Skeletal muscle tissue (tissue), 4 donors: ENCODE data around the gene DGKQ. TPM values are rescaled to one million over a fixed set of nuclear protein-coding genes. Genes with fewer than 3 reads are reported as not detected.
A peak's percentile ranks its signal among the peaks of the same experiment; 100 is the strongest.

Experiments
- H3K27ac ChIP-seq: one replicate; pipeline ENCODE4 v1.7.0; 2013; ENCODE audit warnings: mild to moderate bottlenecking, low read depth, low read length, inconsistent platforms
- H3K27me3 ChIP-seq, 3 donors: one replicate each; pipeline ENCODE4 v1.7.0; 2013; ENCODE audit warnings: low read length in 3 of 3; ENCODE audit not compliant: control insufficient read depth in 3 of 3, insufficient read depth in 3 of 3
- H3K36me3 ChIP-seq, 3 donors: one replicate each; pipeline ENCODE4 v1.7.0; 2013; ENCODE audit warnings: low read length in 3 of 3; ENCODE audit not compliant: control insufficient read depth in 3 of 3, insufficient read depth in 3 of 3
- H3K4me1 ChIP-seq, 3 donors: one replicate each; pipeline ENCODE4 v1.7.0; 2013; ENCODE audit warnings: low read length in 3 of 3, mild to moderate bottlenecking in 3 of 3; ENCODE audit not compliant: control insufficient read depth in 3 of 3, insufficient read depth in 3 of 3
- H3K4me3 ChIP-seq, 3 donors: one replicate each; pipeline ENCODE4 v1.7.0; 2013; ENCODE audit warnings: low read length in 3 of 3
- H3K9ac ChIP-seq, 3 donors: one replicate each; pipeline ENCODE4 v1.7.0; 2013; ENCODE audit warnings: low read length in 3 of 3, mild to moderate bottlenecking in 3 of 3, moderate library complexity in 2 of 3, low read depth in 1 of 3
- H3K9me3 ChIP-seq, 3 donors: one replicate each; pipeline ENCODE4 v1.7.0; 2013; ENCODE audit warnings: low read length in 3 of 3; ENCODE audit not compliant: control insufficient read depth in 3 of 3
- total RNA-seq: library from RNA; depleted of rRNA; stranded (reverse); fragments of >200 nt; gene quantifications from one replicate; pipeline ENCODE4 v1.2.3, GENCODE V29; 2014
- donor health status: Osteomylitis.

Gene DGKQ, protein sequence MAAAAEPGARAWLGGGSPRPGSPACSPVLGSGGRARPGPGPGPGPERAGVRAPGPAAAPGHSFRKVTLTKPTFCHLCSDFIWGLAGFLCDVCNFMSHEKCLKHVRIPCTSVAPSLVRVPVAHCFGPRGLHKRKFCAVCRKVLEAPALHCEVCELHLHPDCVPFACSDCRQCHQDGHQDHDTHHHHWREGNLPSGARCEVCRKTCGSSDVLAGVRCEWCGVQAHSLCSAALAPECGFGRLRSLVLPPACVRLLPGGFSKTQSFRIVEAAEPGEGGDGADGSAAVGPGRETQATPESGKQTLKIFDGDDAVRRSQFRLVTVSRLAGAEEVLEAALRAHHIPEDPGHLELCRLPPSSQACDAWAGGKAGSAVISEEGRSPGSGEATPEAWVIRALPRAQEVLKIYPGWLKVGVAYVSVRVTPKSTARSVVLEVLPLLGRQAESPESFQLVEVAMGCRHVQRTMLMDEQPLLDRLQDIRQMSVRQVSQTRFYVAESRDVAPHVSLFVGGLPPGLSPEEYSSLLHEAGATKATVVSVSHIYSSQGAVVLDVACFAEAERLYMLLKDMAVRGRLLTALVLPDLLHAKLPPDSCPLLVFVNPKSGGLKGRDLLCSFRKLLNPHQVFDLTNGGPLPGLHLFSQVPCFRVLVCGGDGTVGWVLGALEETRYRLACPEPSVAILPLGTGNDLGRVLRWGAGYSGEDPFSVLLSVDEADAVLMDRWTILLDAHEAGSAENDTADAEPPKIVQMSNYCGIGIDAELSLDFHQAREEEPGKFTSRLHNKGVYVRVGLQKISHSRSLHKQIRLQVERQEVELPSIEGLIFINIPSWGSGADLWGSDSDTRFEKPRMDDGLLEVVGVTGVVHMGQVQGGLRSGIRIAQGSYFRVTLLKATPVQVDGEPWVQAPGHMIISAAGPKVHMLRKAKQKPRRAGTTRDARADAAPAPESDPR
- 2.1 TPM for total RNA-seq

DNA sequence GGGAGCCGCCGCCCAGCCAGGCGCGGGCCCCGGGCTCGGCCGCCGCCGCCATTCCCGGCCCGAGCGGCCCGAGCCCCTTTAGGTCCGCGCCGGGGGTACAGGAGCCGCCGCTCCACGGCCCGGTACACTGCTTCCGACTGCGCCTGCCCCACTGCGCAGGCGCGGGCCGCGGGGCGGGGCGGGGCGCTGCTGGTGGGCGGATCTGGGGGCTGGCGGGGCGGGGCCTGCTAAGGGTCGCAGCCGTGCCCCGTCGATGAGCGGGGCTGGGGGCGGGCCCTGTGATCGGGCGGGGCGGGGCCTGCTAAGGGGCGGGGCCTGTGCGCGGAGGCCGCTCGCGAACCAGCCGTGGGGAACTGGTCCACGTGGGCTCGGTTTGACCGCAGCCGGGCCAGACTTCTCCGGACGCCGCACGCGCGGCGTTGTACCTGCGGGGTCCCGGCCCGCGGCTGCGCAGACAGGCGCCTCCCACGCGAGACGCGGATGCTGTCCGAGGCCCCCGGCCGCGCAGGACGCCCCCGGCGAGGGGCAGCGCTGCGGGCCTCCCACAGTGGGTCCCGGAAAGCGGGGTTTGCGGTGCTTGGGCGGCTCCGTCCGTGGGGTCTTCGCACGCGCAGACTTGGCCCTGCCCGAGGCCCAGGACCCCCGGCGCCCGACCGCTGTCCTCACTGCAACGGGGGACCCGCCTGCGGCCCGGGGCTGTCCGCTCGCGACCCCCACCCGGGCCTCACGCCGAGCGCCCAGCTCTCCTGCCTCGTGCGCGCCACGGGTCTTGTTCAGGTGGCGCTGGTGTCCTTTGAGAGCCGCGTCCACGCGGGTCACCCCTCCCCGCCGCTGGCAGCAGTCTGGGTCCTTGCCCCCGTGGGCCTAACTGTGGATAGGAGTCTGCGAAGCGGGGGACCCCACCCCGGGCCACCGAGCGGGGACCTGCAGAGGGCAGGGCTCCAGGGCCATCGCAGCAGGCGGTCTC, at the start of gene DGKQ:
TSS of gene DGKQ (minus strand) at position 139 of the 967 bp plus-strand sequence. CDS start at position 52, 87 bp downstream.
- Histone ChIP-seq H3K4me1 (peaks cover 20 to 25% (median 21%) of the 10 kb centered on the region in 3 donors), H3K36me3 (no peaks in the 10 kb centered on the region), H3K9me3 (no peaks in the 10 kb centered on the region), H3K27ac (no peak within 1 kb of the TSS), H3K27me3 (peaks cover 0 to 6% (median 0%) of the 10 kb centered on the region in 3 donors), H3K4me3 (peak within 1 kb of the TSS; percentile 56 to 82 (median 71)), H3K9ac (peak within 1 kb of the TSS; percentile 65 to 82 (median 73))

- Histone ChIP-seq H3K36me3 (peaks cover 2 to 11% (median 10%) of the 10 kb centered on the region in 3 donors), H3K27ac (no peak overlapping the region), H3K4me1 (peaks cover 0 to 3% (median 0%) of the 10 kb centered on the region in 3 donors), H3K9me3 (no peaks in the 10 kb centered on the region), H3K9ac (no peak overlapping the region), H3K4me3 (no peak overlapping the region), H3K27me3 (no peaks in the 10 kb centered on the region)
These were observed 49.3 kb upstream of the DGKQ start for GRCh38 chr4:1022739-1023066.

DNA sequence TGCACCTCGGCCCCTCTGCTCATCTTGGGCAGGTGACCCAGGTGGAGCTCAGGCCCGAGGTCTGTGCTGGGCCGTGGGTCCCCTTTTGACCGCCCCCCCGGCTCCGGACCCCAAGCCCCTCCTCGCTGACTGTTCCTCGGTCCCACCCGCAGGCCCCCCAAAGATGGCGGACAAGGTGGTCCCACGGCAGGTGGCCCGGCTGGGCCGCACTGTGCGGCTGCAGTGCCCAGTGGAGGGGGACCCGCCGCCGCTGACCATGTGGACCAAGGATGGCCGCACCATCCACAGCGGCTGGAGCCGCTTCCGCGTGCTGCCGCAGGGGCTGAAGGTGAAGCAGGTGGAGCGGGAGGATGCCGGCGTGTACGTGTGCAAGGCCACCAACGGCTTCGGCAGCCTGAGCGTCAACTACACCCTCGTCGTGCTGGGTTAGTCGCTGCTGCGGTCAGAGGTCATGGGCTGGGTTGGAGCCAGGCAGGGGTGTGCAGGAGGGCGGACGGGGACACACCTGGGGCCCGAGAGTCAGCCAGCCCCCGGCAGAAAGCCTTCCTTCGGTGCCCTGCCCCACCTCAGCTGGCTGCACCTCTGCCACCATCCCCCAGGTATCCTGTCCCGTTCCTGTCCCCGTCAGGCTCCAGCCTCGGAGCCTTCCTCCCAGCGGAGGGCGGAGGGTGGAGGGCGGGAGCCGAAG, 48.8 kb upstream of the DGKQ start:
- Histone ChIP-seq H3K36me3 (peaks cover 2 to 11% (median 10%) of the 10 kb centered on the region in 3 donors), H3K27ac (no peak overlapping the region), H3K9ac (no peak overlapping the region), H3K4me3 (no peak overlapping the region), H3K4me1 (peaks cover 0 to 3% (median 0%) of the 10 kb centered on the region in 3 donors), H3K27me3 (no peaks in the 10 kb centered on the region), H3K9me3 (no peaks in the 10 kb centered on the region)

DNA sequence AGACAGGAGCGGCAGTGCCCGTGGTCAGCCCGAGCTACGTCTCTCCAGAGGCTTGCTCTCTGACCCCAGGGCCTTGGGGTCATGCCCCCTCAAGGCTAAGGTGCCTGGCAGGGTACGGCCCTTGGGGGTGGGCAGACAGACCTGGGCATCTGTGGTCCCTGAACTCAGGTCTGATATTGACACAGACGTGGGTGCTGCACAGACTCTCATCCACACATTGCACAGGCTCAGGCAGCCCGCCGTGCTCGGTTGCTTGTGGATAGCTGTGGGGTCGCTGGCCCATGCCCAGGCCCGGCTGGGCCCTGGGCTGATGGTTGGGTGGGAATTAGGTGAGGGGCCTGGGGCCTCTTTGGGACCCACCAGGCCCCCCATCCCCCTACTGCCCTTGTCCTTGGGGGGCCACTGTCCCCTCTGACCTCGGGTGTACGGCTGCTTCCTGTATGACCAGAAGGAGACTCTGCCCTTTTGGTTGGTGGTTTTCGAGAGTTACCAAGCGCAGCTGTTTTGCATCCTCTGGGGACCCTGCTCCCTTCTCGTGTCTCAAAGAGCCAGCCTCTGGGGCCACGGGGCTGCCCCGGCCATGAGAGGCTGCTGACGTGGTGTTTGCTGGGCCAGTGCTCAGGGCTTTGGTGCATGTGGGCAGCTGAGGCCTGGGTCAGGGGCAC, 48.1 kb upstream of the DGKQ start:
- H3K9ac ChIP-seq, result no peak overlapping the region
- peaks cover 0 to 3% (median 0%) of the 10 kb centered on the region in 3 donors for H3K4me1 ChIP-seq
- H3K27me3 ChIP-seq, result no peaks in the 10 kb centered on the region
- no peak overlapping the region for H3K27ac ChIP-seq
- no peaks in the 10 kb centered on the region for H3K9me3 ChIP-seq
- no peak overlapping the region for H3K4me3 ChIP-seq
- peaks cover 2 to 11% (median 10%) of the 10 kb centered on the region in 3 donors for H3K36me3 ChIP-seq

GRCh38 chr4:1019729-1020470, 46.5 kb upstream of the DGKQ start:
- H3K4me1 ChIP-seq, result no peaks in the 10 kb centered on the region
- H3K27ac ChIP-seq, result no peak overlapping the region
- H3K4me3 ChIP-seq, result no peak overlapping the region
- H3K9me3 ChIP-seq, result no peaks in the 10 kb centered on the region
- no peak overlapping the region for H3K9ac ChIP-seq
- H3K27me3 ChIP-seq, result no peaks in the 10 kb centered on the region
- H3K36me3 ChIP-seq, result peaks cover 0 to 2% (median 0%) of the 10 kb centered on the region in 3 donors

DNA sequence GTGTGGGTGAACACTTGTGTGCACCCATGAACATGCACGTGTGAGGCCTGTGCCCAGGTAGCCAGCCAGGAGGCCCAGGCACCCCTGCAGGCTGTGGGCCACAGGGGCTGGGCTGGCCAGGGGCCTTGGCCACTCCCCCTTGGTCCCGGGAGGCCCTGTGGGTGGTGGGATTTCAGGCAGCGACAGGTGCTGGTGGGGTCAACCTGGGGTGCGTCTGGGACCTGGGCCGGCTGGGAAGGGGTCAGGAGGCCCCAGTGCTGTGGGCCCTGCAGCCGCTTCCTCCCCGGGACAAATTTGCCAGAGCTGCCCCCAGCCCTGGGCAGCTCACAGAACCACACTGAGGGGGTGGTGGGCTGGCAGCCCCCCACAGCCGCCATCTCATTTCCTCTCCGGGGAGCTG, 46.0 kb upstream of the DGKQ start:
- no peak overlapping the region for H3K27ac ChIP-seq
- H3K4me1 ChIP-seq, result no peaks in the 10 kb centered on the region
- no peak overlapping the region for H3K9ac ChIP-seq
- H3K9me3 ChIP-seq, result no peaks in the 10 kb centered on the region
- H3K4me3 ChIP-seq, result no peak overlapping the region
- H3K36me3 ChIP-seq, result peaks cover 0 to 1% (median 0%) of the 10 kb centered on the region in 3 donors
- no peaks in the 10 kb centered on the region for H3K27me3 ChIP-seq

DNA sequence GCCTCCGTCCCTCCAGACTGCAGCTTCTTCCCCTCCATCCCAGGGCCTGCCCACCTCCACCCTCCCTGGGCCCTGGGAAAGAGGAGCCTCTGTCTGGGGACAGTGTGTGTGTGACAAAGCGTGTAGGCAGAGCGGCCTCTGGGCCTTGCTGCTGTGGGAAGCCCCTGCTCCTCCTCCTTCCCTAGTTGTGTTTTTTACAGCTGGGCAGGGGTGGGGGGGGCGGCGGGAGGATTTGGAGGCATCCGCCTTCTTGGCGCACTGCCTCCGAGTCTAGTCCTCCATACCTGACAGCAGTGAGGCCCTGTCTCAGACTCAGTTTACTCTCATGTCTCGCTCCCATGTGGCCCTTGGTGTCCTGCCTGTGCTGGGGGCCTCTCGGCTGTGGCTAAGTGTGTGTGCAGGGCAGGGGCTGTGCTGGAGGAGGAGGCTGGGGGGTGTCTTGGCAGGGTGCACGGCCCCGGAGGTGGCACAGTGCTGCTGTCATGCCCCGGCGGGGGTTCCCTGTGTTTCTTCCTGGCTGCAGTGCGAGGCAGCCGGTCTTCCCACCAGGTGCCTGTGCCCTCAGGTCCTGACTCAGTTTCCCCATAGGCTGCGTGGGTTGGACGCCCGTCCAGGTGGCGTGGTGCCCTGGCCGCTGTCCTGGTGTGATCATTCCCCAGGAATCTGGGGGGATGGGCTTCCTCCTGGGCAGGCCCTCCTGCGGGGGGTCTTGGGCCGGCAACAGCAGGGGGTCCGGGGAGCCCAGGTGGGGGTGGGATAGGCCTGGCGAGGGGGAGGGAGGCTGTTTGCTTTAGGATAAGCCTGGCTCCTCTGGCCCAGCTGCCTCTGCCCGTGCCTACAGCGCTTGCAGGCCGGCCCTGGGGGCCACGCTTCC, 45.0 kb upstream of the DGKQ start:
- no peaks in the 10 kb centered on the region for H3K9me3 ChIP-seq
- no peaks in the 10 kb centered on the region for H3K36me3 ChIP-seq
- H3K27me3 ChIP-seq, result no peaks in the 10 kb centered on the region
- H3K27ac ChIP-seq, result no peak overlapping the region
- H3K4me3 ChIP-seq, result no peak overlapping the region
- H3K4me1 ChIP-seq, result no peaks in the 10 kb centered on the region
- H3K9ac ChIP-seq, result no peak overlapping the region

DNA sequence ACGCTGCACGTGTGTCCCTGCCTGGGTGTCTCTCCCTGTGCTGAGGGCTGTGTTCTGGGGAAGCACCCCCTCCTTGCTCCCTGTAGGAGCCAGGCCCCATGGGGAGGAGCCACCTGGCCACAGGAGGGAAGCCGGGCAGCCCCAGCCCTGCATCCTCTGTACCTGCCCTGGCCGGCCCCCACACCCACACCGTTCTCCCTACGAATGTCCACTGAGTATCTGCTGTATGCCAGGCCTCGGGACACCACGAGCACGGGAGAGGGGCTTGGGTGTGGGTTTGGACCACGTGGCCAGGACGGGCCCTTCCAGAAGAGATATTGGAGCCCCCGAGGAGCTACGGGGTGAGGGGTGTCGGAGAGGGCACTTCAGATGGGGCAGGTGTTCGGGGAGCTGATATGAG, 44.3 kb upstream of the DGKQ start:
- no peak overlapping the region for H3K27ac ChIP-seq
- no peaks in the 10 kb centered on the region for H3K27me3 ChIP-seq
- H3K4me1 ChIP-seq, result no peaks in the 10 kb centered on the region

More for the DNA sequence above, 44.3 kb upstream of the DGKQ start:
- Histone ChIP-seq H3K36me3 (no peaks in the 10 kb centered on the region), H3K4me3 (no peak overlapping the region), H3K9me3 (no peaks in the 10 kb centered on the region), H3K9ac (no peak overlapping the region)
